Loucy (cell line): ENCODE measurements around the gene G6PD.
"Not testable (repeated sequence)": the region's sequence is repeated elsewhere in the genome, so short reads cannot be mapped to it uniquely, and the experiment has no call there.

ENCODE experiments used
- H2AFZ ChIP-seq: fragments of 200-600 bp; sonication (generic); 2 replicates; pipeline ENCODE4 v1.6.0; 2016; ENCODE audit warnings: antibody characterized with exemption, mild to moderate bottlenecking, low read length, moderate library complexity
- H3F3A ChIP-seq: fragments of 200-600 bp; 2 replicates; pipeline ENCODE4 v1.6.0; 2016; ENCODE audit warnings: antibody characterized with exemption, low read depth, mild to moderate bottlenecking
- H3K27me3 ChIP-seq: fragments of 200-600 bp; sonication (generic); 2 replicates; pipeline ENCODE4 v1.6.1; 2014; ENCODE audit warnings: low read length, mild to moderate bottlenecking; ENCODE audit not compliant: insufficient read depth, poor library complexity, severe bottlenecking
- H3K36me3 ChIP-seq: fragments of 200-600 bp; sonication (generic); 2 replicates; pipeline ENCODE4 v1.6.1; 2016; ENCODE audit warnings: low read length; ENCODE audit not compliant: insufficient read depth
- H3K4me1 ChIP-seq: fragments of 200-600 bp; sonication (generic); 2 replicates; pipeline ENCODE4 v1.5.1; 2014; ENCODE audit warnings: low read length, mild to moderate bottlenecking; ENCODE audit not compliant: insufficient read depth, poor library complexity, severe bottlenecking
- H3K4me2 ChIP-seq: fragments of 200-600 bp; sonication (generic); 2 replicates; pipeline ENCODE4 v1.6.0; 2014; ENCODE audit warnings: antibody characterized with exemption, low read length, low read depth, mild to moderate bottlenecking; ENCODE audit not compliant: poor library complexity, severe bottlenecking
- H3K4me3 ChIP-seq: fragments of 200-600 bp; sonication (generic); 2 replicates; pipeline ENCODE4 v1.5.1; 2014; ENCODE audit warnings: low read length, mild to moderate bottlenecking, mixed read lengths; ENCODE audit not compliant: poor library complexity, severe bottlenecking
- H3K79me2 ChIP-seq: fragments of 200-600 bp; sonication (generic); 2 replicates; pipeline ENCODE4 v1.6.1; 2014; ENCODE audit warnings: low read length; ENCODE audit not compliant: insufficient read depth
- H3K9ac ChIP-seq: fragments of 200-600 bp; sonication (generic); 2 replicates; pipeline ENCODE4 v1.6.0; 2014; ENCODE audit warnings: mild to moderate bottlenecking, low read depth, low read length, moderate library complexity; ENCODE audit not compliant: poor library complexity, severe bottlenecking
- H3K9me2 ChIP-seq: fragments of 200-600 bp; sonication (generic); replicated peaks from 2 replicates; pipeline ENCODE4 v1.6.1; 2016; ENCODE audit warnings: low read depth, low read length, mixed read lengths
- H3K9me3 ChIP-seq: fragments of 200-600 bp; sonication (generic); 2 replicates; pipeline ENCODE4 v1.6.1; 2014; ENCODE audit warnings: mild to moderate bottlenecking, antibody characterized with exemption, low read length, low read depth; ENCODE audit not compliant: insufficient read depth
- H4K20me1 ChIP-seq: fragments of 200-600 bp; sonication (generic); 2 replicates; pipeline ENCODE4 v1.6.0; 2014; ENCODE audit warnings: antibody characterized with exemption, low read length, mild to moderate bottlenecking; ENCODE audit not compliant: insufficient read depth, poor library complexity, severe bottlenecking

Gene G6PD

GRCh38 chrX:154573061-154573460 is 26.4 kb upstream of the G6PD start:
- H3F3A ChIP-seq, H3K27me3 ChIP-seq, H3K9me2 ChIP-seq, H4K20me1 ChIP-seq, H3K36me3 ChIP-seq, H2AFZ ChIP-seq, H3K9ac ChIP-seq, H3K4me2 ChIP-seq, H3K79me2 ChIP-seq, H3K4me3 ChIP-seq, H3K4me1 ChIP-seq, H3K9me3 ChIP-seq: not testable (repeated sequence)

- not testable (repeated sequence) for H3K36me3 ChIP-seq, H3K4me3 ChIP-seq, H3K9me2 ChIP-seq, H4K20me1 ChIP-seq, H3K9ac ChIP-seq, H3K4me1 ChIP-seq, H3K9me3 ChIP-seq, H3F3A ChIP-seq, H2AFZ ChIP-seq, H3K4me2 ChIP-seq, H3K79me2 ChIP-seq, H3K27me3 ChIP-seq
Observed at GRCh38 chrX:154570361-154570760, 23.7 kb upstream of the G6PD start.

DNA sequence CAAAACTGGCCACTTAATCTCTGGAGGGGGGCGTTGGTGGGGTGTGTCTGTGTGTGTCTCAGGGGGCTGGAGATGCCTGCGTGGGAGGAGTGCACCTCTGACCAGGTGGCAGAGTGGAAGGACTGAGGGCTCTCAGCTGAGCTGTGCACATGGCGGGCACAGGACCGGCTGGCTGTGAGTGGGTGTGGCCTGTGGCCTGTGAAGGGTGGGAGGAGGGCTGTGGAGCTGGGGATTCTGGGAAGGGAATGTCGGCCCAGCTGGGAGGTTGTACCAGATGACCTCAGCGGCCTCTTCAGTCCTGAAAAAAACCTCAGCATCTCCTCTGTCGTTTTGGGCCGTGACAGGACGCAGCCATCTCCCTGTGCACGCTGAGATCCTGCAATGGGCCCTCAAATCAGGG is 15.6 kb upstream of the G6PD start:
- H3K27me3 ChIP-seq, H3F3A ChIP-seq, H3K9me2 ChIP-seq, H3K4me2 ChIP-seq, H3K9ac ChIP-seq, H3K4me1 ChIP-seq, H3K4me3 ChIP-seq, H3K79me2 ChIP-seq, H3K9me3 ChIP-seq, H3K36me3 ChIP-seq, H4K20me1 ChIP-seq, H2AFZ ChIP-seq: not testable (repeated sequence)

- not testable (repeated sequence) for H3K36me3 ChIP-seq, H3K4me1 ChIP-seq, H3K27me3 ChIP-seq, H3K9ac ChIP-seq, H3K9me2 ChIP-seq, H3K4me3 ChIP-seq, H3K79me2 ChIP-seq, H3K4me2 ChIP-seq, H3F3A ChIP-seq, H2AFZ ChIP-seq, H4K20me1 ChIP-seq, H3K9me3 ChIP-seq
Observed at GRCh38 chrX:154560326-154560725, 13.7 kb upstream of the G6PD start.

DNA sequence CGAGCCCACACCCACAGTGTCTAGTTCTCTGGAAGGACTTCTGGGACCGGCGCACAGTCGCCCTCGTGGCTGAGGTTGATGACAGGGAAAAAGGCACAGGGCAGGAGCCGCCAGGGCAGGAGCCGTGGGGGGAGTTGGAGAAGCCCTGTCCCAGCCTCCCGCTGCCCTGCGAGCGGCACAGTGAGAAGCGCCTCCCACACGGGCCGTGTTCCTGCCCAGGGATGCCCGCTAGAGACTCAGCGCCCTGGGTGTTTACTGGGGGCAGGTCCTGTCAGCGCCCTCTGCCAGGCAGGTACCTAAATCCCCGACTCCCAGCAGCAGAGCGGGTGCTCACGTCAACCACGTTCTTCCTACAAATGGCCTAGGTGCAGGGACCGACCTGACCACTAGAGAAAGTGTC is 12.2 kb upstream of the G6PD start:
- not testable (repeated sequence) for H3K36me3 ChIP-seq, H3K27me3 ChIP-seq

DNA sequence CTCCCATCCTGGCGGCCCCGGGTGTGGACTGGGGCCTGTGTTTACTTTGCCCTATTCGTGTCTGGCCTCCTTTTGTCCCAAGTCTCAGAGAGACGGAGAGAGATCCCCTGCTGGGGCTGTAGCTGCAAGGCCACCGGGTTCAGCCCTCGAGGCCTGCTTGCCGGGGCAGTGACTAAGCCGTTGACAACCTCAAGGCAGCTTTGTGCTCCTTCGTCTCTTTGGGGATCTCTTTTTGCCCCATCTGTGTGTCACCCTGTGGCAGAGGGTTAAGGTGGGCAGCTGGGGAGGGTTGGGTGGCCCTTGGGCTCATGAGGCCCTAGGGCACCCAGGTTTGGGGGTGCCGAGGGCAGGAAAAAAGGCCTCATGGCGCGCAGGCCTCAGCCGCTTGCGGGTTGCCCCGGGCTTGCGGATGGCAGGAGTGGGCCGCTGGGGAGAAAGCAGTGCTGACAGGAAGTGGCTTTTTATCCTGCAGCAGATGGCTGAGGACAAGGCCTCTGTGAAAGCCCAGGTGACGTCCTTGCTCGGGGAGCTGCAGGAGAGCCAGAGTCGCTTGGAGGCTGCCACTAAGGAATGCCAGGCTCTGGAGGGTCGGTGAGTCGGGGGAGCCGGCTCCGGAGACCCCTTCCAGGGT is 11.5 kb upstream of the G6PD start:
- H3K9ac ChIP-seq, H3K79me2 ChIP-seq, H3K9me3 ChIP-seq, H3F3A ChIP-seq, H3K27me3 ChIP-seq, H4K20me1 ChIP-seq, H3K4me1 ChIP-seq, H3K36me3 ChIP-seq, H3K9me2 ChIP-seq, H3K4me2 ChIP-seq, H2AFZ ChIP-seq, H3K4me3 ChIP-seq: not testable (repeated sequence)

More for the DNA sequence above, 12.2 kb upstream of the G6PD start:
- H3K9me2 ChIP-seq, H3F3A ChIP-seq, H3K4me2 ChIP-seq, H2AFZ ChIP-seq, H3K79me2 ChIP-seq, H3K9ac ChIP-seq, H3K9me3 ChIP-seq, H3K4me1 ChIP-seq, H3K4me3 ChIP-seq, H4K20me1 ChIP-seq: not testable (repeated sequence)

- not testable (repeated sequence) for H3F3A ChIP-seq, H3K4me1 ChIP-seq, H3K9ac ChIP-seq, H3K4me2 ChIP-seq, H4K20me1 ChIP-seq, H3K27me3 ChIP-seq, H3K9me2 ChIP-seq, H2AFZ ChIP-seq, H3K4me3 ChIP-seq, H3K36me3 ChIP-seq, H3K9me3 ChIP-seq
- H3K79me2 ChIP-seq = peaks cover 27% of the 10 kb centered on the region
Observed at GRCh38 chrX:154552112-154552806, 5.6 kb upstream of the G6PD start.
